NCI-H460 (cell line): ENCODE data around the gene PLXNA2. TPM values are rescaled to one million over a fixed set of nuclear protein-coding genes. Genes with fewer than 3 reads are reported as not detected.

Experiments
- DNase-seq: peaks from one replicate; pipeline ENCODE4 v3.0.0-alpha.2; 2016; ENCODE audit warnings: low read depth; ENCODE audit errors: extremely low read depth
- total RNA-seq: library from RNA; depleted of rRNA; stranded (reverse); fragments of >200 nt; shearing (Covaris generic); gene quantifications from 2 replicates; pipeline ENCODE4 v1.2.3, GENCODE V29; 2014

PLXNA2 gene
- total RNA-seq, 1 experiment from 2014 or later = 6.5 TPM

DNA sequence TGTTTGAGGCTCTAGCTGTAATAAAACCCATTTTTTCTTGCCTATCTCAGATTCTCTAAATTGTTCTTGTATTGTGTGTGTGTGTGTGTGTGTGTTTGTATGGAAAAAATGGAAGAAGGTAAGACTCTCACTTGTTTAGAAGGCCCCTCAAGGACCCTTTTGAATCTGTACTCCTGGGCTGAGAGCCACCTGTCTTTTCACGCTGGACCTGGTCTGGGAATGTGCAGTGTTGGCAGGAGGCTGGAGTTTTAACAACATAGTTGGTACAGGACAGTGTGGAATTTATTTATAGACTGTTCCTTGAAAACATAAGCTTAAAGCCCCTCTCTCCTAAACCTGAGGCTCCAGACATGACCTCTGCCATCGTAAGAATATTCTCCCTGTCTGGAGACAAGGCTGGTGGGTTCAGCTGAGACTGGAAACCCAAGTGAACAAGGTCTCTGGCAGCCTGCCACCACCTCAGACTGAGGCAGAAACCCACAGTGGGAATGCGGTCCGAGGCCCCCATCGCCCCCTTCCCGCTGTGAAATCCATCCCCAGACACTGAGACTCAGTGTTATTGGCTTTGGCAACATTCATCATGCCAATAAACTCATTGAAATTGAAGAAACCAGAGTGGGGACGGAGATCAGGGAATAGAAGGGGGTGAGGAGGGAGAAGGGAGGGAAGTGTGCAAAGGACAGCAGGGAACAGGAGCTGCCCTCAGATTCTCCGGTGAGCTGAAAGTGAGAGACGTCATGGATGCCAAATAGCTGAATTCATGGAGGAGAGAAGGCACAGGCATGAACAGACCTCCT lies 24.6 kb upstream of the PLXNA2 start:
- no peak for DNase-seq

DNA sequence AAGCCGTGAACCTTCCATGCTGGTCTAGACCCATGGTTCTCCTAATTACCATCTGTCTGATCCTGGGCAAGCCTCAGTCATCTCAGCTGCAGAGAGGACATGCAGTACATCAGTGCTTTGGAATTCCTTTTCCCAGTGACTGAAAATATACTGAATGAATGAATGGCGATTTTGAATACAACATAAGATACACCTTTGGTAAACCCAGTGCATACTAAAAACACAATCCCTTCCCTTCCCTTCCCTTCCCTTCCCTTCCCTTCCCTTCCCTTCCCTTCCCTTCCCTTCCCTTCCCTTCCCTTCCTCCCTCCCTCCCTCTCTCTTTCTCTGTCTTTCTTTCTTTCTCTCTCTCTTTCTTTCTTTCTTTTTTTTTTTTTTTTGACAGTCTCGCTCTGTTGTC lies 21.3 kb upstream of the PLXNA2 start:
- no peak for DNase-seq

DNA sequence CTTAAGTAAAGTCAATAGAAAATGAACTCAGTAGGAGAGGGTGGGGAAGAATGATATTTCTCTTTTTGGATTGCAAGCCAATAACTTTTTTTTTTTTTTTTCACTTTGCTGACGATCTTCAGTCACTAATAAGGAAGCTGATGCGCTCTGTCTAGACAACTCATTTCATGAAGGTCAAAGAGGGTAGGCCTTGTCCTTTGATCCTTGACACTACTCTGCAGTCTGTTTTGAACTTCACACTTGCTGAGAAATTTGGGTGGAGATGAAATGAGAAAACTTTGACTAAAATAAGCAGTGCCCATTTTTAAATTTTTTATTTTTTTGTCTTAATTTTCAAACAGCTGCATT lies 20.9 kb upstream of the PLXNA2 start:
- DNase-seq = no peak

DNA sequence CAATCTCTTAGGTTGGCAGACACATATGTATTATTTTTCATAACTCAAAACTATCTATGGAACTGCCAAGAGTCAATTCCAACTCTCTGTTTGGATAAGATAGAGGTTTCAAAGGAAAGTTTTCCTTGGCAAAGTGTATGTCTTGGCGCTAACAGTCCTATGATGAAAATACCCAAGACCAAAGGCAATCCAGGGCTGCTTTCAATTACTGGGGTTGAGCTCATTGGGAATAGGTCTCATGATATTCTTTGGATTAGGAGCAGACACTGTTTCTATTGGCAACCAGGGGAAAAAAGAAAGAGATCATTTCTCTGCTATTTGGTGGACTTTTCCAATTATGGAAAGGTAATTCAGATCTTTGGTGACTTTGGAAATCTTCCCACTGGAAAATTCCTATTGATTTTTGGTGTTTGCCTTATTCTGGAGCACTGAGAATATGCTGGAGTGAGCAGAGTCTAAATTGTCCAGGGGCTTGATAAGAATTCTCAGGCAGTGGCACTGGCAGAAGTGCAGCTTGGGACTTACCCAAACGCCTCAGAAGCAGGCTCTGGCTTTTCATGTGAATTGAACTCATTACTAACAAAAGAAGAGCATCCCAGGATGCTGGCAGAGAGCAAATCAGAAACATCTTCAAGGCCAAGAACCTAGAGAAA lies 20.4 kb upstream of the PLXNA2 start:
- DNase-seq = no peak

DNA sequence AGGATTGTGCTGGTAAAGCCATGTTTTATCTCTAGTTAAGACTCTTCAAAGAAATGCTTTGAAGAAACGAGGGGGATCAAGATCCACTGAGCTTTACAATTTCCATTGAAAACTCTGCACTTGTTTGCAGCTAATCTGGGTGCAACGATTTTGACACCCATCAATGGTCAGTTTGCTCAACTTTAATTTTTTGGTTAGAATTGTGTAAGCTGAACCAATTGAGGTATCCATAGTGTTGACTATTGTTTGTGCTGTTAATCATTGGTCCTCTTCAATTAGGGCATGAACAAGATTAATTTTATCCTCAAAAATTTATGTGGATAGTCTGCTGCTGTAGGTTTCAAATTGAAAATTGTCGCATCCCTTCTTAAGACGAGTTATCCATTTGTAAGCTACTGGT lies 17.7 kb upstream of the PLXNA2 start:
- DNase-seq = no peak

DNA sequence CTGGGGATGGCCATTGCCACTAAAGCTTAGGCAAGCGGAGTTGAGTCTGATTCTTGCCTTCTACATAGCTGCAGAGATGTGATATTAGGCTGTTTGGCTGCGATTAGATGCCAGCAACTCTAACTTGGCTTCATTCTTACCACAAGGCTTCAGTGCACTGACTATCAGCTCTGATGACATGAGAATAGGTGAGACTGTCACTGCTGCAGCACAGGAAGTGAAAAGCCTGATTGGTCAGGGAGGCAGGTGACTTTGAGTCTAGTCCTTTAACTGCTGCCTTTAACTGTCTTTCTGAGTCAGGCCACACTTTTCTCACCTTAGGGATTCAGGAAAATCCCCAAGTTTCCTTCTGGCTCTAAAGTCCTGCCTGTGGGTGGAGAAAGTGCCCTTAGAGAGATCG lies 14.1 kb upstream of the PLXNA2 start:
- DNase-seq = no peak

DNA sequence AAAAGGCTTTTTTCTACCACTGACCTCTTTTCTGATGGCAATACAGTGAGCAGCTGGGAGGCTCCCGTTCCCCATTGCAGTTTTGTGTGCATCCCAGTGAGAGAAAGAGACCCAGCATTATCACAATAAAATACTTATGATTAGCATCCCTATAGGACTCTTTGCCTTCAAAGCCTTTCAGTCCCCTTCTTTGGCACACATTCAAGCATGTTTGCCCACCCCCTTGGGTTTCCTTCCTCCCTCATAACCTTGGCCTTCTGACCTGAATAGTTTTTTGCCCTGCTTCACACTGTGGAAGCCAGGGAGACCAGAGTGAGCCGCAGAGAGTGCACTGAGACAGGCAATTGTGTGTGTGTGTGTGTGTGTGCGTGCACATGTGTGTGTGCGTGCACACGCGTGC lies 13.2 kb upstream of the PLXNA2 start:
- DNase-seq = no peak

GRCh38 chr1:208256556-208256955 lies 12.4 kb upstream of the PLXNA2 start:
- DNase-seq = no peak

- DNase-seq = no peak
These were observed 11.9 kb upstream of the PLXNA2 start for GRCh38 chr1:208256091-208256490.

DNA sequence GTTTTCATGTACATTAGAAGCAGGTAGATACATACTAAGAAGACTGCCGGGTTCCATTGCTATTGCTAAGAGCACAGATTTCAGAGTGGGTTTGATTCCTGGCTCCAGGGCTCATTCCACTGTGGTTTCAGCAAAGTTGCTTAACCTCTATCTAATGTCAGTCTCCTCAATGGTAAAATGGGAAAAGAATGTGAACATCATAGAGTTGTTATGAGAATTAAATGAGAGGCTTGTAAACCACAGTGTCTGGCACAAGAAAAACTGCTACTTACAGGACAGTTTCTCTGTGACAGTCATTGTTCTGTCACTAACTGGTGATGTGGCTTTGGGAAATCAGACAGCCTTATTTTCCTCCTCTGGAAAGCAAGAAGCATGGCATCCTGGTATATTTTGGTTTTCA lies 10.7 kb upstream of the PLXNA2 start:
- no peak for DNase-seq

DNA sequence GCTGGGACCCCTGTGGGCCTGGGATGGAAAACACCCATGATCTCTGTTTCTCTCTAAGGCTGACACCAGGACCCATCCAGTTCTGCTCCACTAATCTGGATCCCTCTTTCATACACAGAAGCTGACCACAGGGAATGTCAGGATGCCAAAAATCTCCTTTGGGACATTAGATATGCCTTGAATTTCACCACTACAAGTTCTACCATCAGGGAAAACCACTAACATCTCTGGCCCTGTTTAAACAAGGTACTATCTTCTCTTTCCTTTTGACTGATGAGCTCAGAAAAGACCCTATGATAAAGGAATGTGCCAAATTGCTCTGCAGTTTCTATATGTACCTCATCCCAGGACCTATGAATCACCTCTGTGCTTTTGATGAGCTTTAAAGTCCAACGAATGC lies 10.2 kb upstream of the PLXNA2 start:
- no peak for DNase-seq

DNA sequence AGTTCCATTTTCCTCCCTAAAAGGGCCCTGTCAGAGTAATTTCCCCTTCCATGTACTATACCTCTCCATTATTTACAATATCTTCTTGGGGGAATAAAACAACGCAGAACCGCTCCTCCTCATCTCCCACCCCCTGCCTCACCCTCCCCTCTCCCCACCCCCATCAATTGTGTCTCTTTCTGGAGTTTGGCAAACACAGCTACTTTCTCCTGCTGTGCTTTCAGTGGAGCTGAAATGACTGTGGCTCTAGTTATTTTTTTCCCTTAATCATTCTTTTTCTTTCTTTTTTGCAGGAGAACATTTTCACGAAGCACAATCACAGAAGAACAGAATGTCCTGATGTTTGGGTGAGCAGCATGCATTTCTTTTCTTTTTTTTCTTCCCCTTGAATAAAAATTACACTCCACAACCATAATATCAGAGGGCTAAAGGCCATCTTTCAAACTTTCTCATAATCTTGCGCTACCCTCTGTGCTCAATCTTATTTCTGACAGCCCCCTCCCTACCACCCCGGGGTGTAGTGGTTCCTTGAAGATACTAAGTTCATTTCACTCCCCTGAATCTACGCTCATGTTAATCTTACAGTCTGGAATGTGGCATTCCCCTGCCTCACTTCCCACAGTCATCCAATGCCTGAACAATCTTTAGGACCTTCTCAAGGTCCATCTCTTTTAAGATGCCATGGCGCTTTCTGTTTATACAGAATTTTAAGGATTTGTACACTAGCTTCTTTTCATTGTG lies 8.8 kb upstream of the PLXNA2 start:
- DNase-seq = no peak

- no peak for DNase-seq
These were observed 8.0 kb upstream of the PLXNA2 start for GRCh38 chr1:208251911-208252835.

- no peak for DNase-seq
These were observed 6.8 kb upstream of the PLXNA2 start for GRCh38 chr1:208251015-208251414.

DNA sequence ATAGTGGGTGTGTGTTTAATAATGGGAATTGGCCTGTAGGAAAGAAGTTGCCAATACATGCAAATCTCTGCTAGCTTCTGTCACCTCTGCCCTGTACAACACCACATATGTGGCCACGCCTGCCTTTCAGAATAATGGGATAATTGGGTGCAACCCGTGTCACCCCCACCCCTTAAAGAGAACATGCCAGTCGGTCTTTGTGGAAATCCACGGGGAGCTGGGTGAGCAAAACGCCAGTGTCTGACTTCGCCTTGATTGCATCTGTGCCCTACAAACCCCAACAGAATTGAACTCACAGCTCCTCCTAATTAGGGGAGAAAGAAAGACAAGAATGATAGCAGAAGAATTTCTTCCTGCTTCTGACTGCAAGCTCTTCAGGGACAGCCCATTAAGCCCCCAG lies 6.4 kb upstream of the PLXNA2 start:
- no peak for DNase-seq

DNA sequence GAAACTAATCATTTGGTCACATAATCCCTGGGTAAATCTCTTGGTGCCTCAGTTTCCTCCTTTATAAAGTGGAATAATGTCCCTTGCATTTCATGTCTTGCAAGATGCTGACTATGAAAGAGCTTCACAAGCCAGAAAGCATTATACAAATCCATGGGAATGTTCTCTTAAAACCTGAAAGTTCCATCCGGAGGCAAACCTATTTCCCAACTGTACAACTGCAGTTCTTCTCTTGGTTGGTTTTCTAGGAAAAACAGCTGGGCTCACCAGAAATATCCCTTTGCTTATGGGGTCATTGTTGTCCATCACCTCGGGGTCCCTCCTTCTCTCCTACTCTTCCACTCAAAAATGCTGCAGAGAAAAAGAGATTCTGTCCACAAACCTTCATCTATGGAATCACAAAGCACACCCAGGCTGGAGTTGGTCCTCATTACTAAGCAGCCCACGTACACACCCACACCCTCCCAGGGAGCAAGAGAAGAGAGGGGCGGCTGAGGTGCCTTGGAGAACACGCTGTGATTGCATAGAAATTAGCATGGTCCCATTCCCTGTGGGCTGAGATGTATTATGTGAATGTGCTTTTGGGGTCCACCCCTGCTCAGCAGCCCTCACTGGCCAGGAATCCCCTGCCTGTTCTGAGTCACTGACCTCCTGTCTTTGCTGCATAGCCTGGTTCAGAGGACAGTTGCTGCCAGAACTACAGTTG lies 5.0 kb upstream of the PLXNA2 start:
- DNase-seq = no peak

GRCh38 chr1:208248307-208248801 lies 4.2 kb upstream of the PLXNA2 start:
- no peak for DNase-seq

GRCh38 chr1:208247696-208248095 lies 3.5 kb upstream of the PLXNA2 start:
- no peak for DNase-seq

DNA sequence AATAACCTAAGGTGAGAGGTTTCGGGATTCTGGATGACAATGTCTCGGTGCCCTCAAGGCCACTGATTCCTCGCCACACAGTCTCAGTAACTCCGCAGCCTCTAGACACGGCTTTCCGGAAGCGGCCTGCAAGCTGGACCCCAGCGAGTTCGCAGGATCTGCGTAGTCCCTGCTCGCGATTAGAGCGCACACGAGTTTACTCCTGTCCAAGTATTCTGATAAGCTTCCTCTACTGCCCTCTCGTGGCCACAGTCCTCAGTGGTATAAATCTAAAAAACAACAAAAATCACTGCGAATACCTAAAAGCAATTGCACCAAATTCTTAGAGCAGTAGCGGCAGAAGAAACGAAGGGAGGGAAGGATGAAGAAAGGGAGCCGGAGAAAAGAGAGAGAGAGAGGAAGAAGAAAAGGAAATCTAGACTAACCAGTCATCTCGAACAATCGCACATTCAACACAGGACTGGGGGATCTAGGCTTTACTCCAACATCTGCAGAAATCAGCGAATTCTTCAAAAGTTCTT lies 1.1 kb upstream of the PLXNA2 start:
- DNase-seq = peak; percentile 93

DNA sequence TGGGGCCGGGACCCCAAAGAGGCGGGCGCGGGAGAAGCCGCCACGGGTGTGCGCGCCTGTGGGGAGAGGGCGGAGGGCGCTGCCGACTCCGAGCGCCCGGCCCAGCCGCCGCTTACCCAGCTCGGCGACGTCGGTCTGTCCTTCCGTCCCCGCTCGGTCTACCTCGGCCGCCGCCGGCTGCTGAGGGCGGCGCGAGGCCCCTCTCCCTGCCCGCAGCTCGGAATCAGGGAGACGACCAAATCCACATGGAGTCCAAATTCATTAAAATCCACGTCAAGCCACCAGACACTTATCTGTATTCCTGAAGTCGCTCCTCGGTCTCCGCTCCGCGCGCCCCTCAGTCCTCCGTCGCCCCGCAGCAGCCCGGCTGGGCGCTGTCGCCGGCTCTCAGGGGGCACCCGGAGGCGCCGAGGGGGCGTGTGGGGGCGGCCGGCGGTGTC lies 637 bp downstream of the PLXNA2 start:
- DNase-seq = no peak
